ENCODE measurements around the gene PLXNA3.

The PLXNA3 gene

GRCh38 chrX:154458116-154458953 is at the start of gene PLXNA3:
TSS of gene PLXNA3 (plus strand) at chrX:154458281. CDS start at chrX:154460184, 1,903 bp downstream.
- H3K4me3 ChIP-seq (ENCODE audit: low read depth, low read length) = peak within 1 kb of the TSS; percentile 62
- DNase-seq (ENCODE audit: low read depth) = peak; percentile 62
- TF ChIP-seq MAX (IDR thresholded peaks at IDR 0.05; ENCODE audit: low read depth, low read length) = no peak
- TF ChIP-seq CTCF (IDR thresholded peaks at IDR 0.05; ENCODE audit: low read depth, low read length) = no peak
- no peak for TF ChIP-seq MYC (IDR thresholded peaks at IDR 0.05; ENCODE audit: low read depth, low read length)
- no peak for TF ChIP-seq POLR2A (IDR thresholded peaks at IDR 0.05; ENCODE audit: extremely low read depth, insufficient read length)

GRCh38 chrX:154408659-154409221 is 49.3 kb upstream of the PLXNA3 start:
- no peak for DNase-seq (ENCODE audit: low read depth)
- TF ChIP-seq MAX (IDR thresholded peaks at IDR 0.05; ENCODE audit: low read depth, low read length) (no peak), POLR2A (IDR thresholded peaks at IDR 0.05; ENCODE audit: extremely low read depth, insufficient read length) (peak; percentile 15)
- H3K4me3 ChIP-seq (ENCODE audit: low read depth, low read length) = peak overlapping the region; percentile 49

GRCh38 chrX:154409222-154409871 is 48.7 kb upstream of the PLXNA3 start, which contains the start of gene DNASE1L1:
TSS of gene DNASE1L1 (minus strand) at chrX:154409254. CDS start at chrX:154405568, 3,686 bp downstream.
- TF ChIP-seq MYC (IDR thresholded peaks at IDR 0.05; ENCODE audit: low read depth, low read length) (no peak), MAX (IDR thresholded peaks at IDR 0.05; ENCODE audit: low read depth, low read length) (no peak), CTCF (IDR thresholded peaks at IDR 0.05; ENCODE audit: low read depth, low read length) (no peak)
- peak within 1 kb of the TSS; percentile 53 for H3K4me3 ChIP-seq (ENCODE audit: low read depth, low read length)
- DNase-seq (ENCODE audit: low read depth) = peak; percentile 93

GRCh38 chrX:154411981-154412340 is 46.1 kb upstream of the PLXNA3 start:
- TF ChIP-seq MYC (IDR thresholded peaks at IDR 0.05; ENCODE audit: low read depth, low read length) (no peak), POLR2A (IDR thresholded peaks at IDR 0.05; ENCODE audit: extremely low read depth, insufficient read length) (peak; percentile 39)
- peak; percentile 71 for DNase-seq (ENCODE audit: low read depth)
- H3K4me3 ChIP-seq (ENCODE audit: low read depth, low read length) = peak overlapping the region; percentile 62

- DNase-seq (ENCODE audit: low read depth) = peak; percentile 71
- peak overlapping the region; percentile 62 for H3K4me3 ChIP-seq (ENCODE audit: low read depth, low read length)
- no peak for TF ChIP-seq MAX (IDR thresholded peaks at IDR 0.05; ENCODE audit: low read depth, low read length)
- TF ChIP-seq CTCF (IDR thresholded peaks at IDR 0.05; ENCODE audit: low read depth, low read length) = no peak
- TF ChIP-seq POLR2A (IDR thresholded peaks at IDR 0.05; ENCODE audit: extremely low read depth, insufficient read length) = no peak
- no peak for TF ChIP-seq MYC (IDR thresholded peaks at IDR 0.05; ENCODE audit: low read depth, low read length)
Observed at GRCh38 chrX:154412468-154412867, 45.6 kb upstream of the PLXNA3 start.

GRCh38 chrX:154413142-154413541 is 44.9 kb upstream of the PLXNA3 start:
- no peak for TF ChIP-seq POLR2A (IDR thresholded peaks at IDR 0.05; ENCODE audit: extremely low read depth, insufficient read length)
- no peak for TF ChIP-seq MAX (IDR thresholded peaks at IDR 0.05; ENCODE audit: low read depth, low read length)
- no peak for TF ChIP-seq MYC (IDR thresholded peaks at IDR 0.05; ENCODE audit: low read depth, low read length)
- no peak for TF ChIP-seq CTCF (IDR thresholded peaks at IDR 0.05; ENCODE audit: low read depth, low read length)
- no peak for DNase-seq (ENCODE audit: low read depth)
- H3K4me3 ChIP-seq (ENCODE audit: low read depth, low read length) = no peak overlapping the region

All from NB4 (cell line).